HCT116 (cell line): Measurements from ENCODE around the gene SLC10A3. TPM values are rescaled to one million over a fixed set of nuclear protein-coding genes. Genes with fewer than 3 reads are reported as not detected.

ENCODE experiments used
- ATAC-seq: fragments of 200-7000 bp; cut with Tn5 transposase; 2 replicates; pipeline ENCODE4 v1.9.1; 2020; ENCODE audit warnings: mild to moderate bottlenecking, moderate library complexity
- BruUV-seq: library from RNA; stranded (reverse); fragments of 400-500 nt; replicated peaks from 2 replicates; lab custom pipeline; 2021; lab: Mats Ljungman, UMichigan
- CTCF ChIA-PET: fragments of 300-600 bp; sonication (Branson Sonifier 250); formaldehyde crosslinking; loops from one replicate; lab custom pipeline; 2021; ENCODE audit warnings: antibody characterized with exemption; lab: Charles Lee
- POLR2A ChIA-PET: fragments of 300-600, 350-600 bp; sonication (Branson Sonifier 250); formaldehyde crosslinking; loops from one replicate; lab custom pipeline; 2021; ENCODE audit warnings: antibody characterized with exemption; lab: Charles Lee
- RAD21 ChIA-PET, 2 experiments: fragments of 300-600 bp; sonication (Branson Sonifier 250); formaldehyde crosslinking; loops; one replicate each; lab custom pipeline; 2023; ENCODE audit warnings: low total read pairs in 2 of 2; ENCODE audit not compliant: uncharacterized antibody in 2 of 2, unreplicated experiment in 2 of 2, low non-redundant PET in 1 of 2; lab: Charles Lee
- DNase-seq: peaks from one replicate; pipeline ENCODE4 v3.0.0-alpha.2; 2010; ENCODE audit warnings: low read depth, low spot score
- H2AFZ ChIP-seq: fragments of 200-600 bp; shearing (Covaris generic), sonication (generic); 2 replicates; pipeline ENCODE4 v1.6.1; 2017; ENCODE audit warnings: low read depth, mixed run types, mixed read lengths, antibody characterized with exemption, low read length; ENCODE audit not compliant: poor library complexity, severe bottlenecking
- H3K27ac ChIP-seq: 2 replicates; pipeline ENCODE4 v1.5.1; 2012; ENCODE audit warnings: low read depth, low read length
- H3K27me3 ChIP-seq: fragments of 200-600 bp; sonication (generic); 2 replicates; pipeline ENCODE4 v1.6.1; 2016; ENCODE audit warnings: mixed run types, low read length, mixed read lengths; ENCODE audit not compliant: insufficient read depth
- H3K36me3 ChIP-seq, 2 experiments: fragments of 200-500 bp in 1 of 2; fragments of 200-600 bp in 1 of 2; sonication (Bioruptor generic) in 1 of 2; sonication (generic) in 1 of 2; 2 replicates each; pipeline versions ENCODE4 v1.5.1 to v1.6.1; 2014 to 2016; ENCODE audit warnings: low read length in 2 of 2, inconsistent platforms in 1 of 2, mixed read lengths in 1 of 2, mixed run types in 1 of 2; ENCODE audit not compliant: insufficient read depth in 2 of 2, control insufficient read depth in 1 of 2
- H3K4me1 ChIP-seq, 2 experiments: fragments of 200-600 bp in 1 of 2; sonication (generic) in 1 of 2; 2 replicates each; pipeline versions ENCODE4 v1.5.1 to v1.6.1; 2012 to 2017; ENCODE audit warnings: low read length in 2 of 2, inconsistent platforms in 1 of 2, mild to moderate bottlenecking in 1 of 2, mixed read lengths in 1 of 2, mixed run types in 1 of 2, moderate library complexity in 1 of 2; ENCODE audit not compliant: insufficient read depth in 2 of 2, control insufficient read depth in 1 of 2
- H3K4me2 ChIP-seq: fragments of 200-600 bp; sonication (generic); 2 replicates; pipeline ENCODE4 v1.6.1; 2017; ENCODE audit warnings: mixed run types, low read length, mixed read lengths
- H3K4me3 ChIP-seq, 2 experiments: fragments of 200-600 bp in 1 of 2; sonication (generic) in 1 of 2; replicated peaks in 1 of 2; 2 replicates each; pipeline ENCODE4 v1.5.1; 2011 to 2016; ENCODE audit warnings: low read length in 2 of 2, control low read depth in 1 of 2, low read depth in 1 of 2, mild to moderate bottlenecking in 1 of 2, mixed read lengths in 1 of 2, mixed run types in 1 of 2
- H3K79me2 ChIP-seq: fragments of 200-600 bp; sonication (generic); 2 replicates; pipeline ENCODE4 v1.6.1; 2017; ENCODE audit warnings: mild to moderate bottlenecking, mixed run types, low read length, moderate library complexity, mixed read lengths; ENCODE audit not compliant: insufficient read depth
- H3K9ac ChIP-seq: fragments of 200-600 bp; sonication (generic); 2 replicates; pipeline ENCODE4 v1.6.1; 2016; ENCODE audit warnings: low read length, mixed read lengths
- H3K9me2 ChIP-seq: fragments of 200-600 bp; sonication (generic), shearing (Covaris generic); 2 replicates; pipeline ENCODE4 v1.6.1; 2017; ENCODE audit warnings: mixed run types, mild to moderate bottlenecking, moderate library complexity; ENCODE audit not compliant: insufficient read depth
- H3K9me3 ChIP-seq, 2 experiments: fragments of 200-500 bp in 1 of 2; fragments of 200-600 bp in 1 of 2; sonication (Bioruptor generic) in 1 of 2; sonication (generic) in 1 of 2; 2 replicates each; pipeline ENCODE4 v1.6.1; 2014 to 2017; ENCODE audit warnings: low read length in 2 of 2, mixed read lengths in 2 of 2, inconsistent platforms in 1 of 2, low read depth in 1 of 2, mild to moderate bottlenecking in 1 of 2, mixed run types in 1 of 2, moderate library complexity in 1 of 2; ENCODE audit not compliant: control insufficient read depth in 1 of 2, insufficient read depth in 1 of 2
- H4K20me1 ChIP-seq: fragments of 200-600 bp; sonication (generic), shearing (Covaris generic); 2 replicates; pipeline ENCODE4 v1.6.1; 2017; ENCODE audit warnings: mixed run types, mild to moderate bottlenecking, moderate library complexity; ENCODE audit not compliant: insufficient read depth
- ATF3 ChIP-seq: IDR thresholded peaks from 2 replicates; pipeline ENCODE4 v1.6.1; 2012
- FOSL1 ChIP-seq: IDR thresholded peaks from 2 replicates; pipeline ENCODE4 v1.6.1; 2012; ENCODE audit warnings: low read depth
- JUND ChIP-seq: IDR thresholded peaks from 2 replicates; pipeline ENCODE4 v1.6.1; 2012
- POLR2AphosphoS5 ChIP-seq: IDR thresholded peaks from 2 replicates; pipeline ENCODE4 v1.6.1; 2011; ENCODE audit warnings: mild to moderate bottlenecking, low read depth, low read length, moderate library complexity
- SIN3A ChIP-seq: IDR thresholded peaks from 2 replicates; pipeline ENCODE4 v1.6.1; 2012; ENCODE audit warnings: low read depth
- SP1 ChIP-seq: IDR thresholded peaks from 2 replicates; pipeline ENCODE4 v1.6.1; 2012; ENCODE audit warnings: low read depth
- SRF ChIP-seq: IDR thresholded peaks from 2 replicates; pipeline ENCODE4 v1.6.1; 2012; ENCODE audit warnings: low read depth
- TCF7L2 ChIP-seq: IDR thresholded peaks from 2 replicates; pipeline ENCODE4 v1.7.0; 2011; ENCODE audit warnings: borderline replicate concordance, inconsistent platforms; ENCODE audit not compliant: insufficient read depth, insufficient read length; ENCODE audit errors: extremely low read depth
- ZNF274 ChIP-seq: fragments of 200-500 bp; sonication (Bioruptor generic); IDR thresholded peaks from 2 replicates; pipeline ENCODE4 v1.6.1; 2014; ENCODE audit warnings: mild to moderate bottlenecking, low read depth, low read length, inconsistent platforms
- intact Hi-C: fragments of 100-400 bp; cut with micrococcal nuclease; formaldehyde crosslinking; loops from 2 replicates; pipeline ENCODE4 v1.10.0; 2022
- total RNA-seq: library from RNA; stranded (reverse); gene quantifications from one replicate; pipeline ENCODE4 v1.2.1, GENCODE V29; 2021; ENCODE audit not compliant: unreplicated experiment
- TF ChIP-seq, protein P1 (sequence below): IDR thresholded peaks from 2 replicates; pipeline ENCODE4 v1.6.1; 2012; ENCODE audit warnings: low read depth
- TF ChIP-seq, protein P2 (sequence below): IDR thresholded peaks from 2 replicates; pipeline ENCODE4 v1.6.1; 2011; ENCODE audit warnings: mild to moderate bottlenecking, low read length, moderate library complexity; ENCODE audit not compliant: insufficient replicate concordance; ENCODE audit errors: extremely low read depth

Gene SLC10A3
- total RNA-seq, 1 experiment from 2014 or later: 16.2 TPM

DNA sequence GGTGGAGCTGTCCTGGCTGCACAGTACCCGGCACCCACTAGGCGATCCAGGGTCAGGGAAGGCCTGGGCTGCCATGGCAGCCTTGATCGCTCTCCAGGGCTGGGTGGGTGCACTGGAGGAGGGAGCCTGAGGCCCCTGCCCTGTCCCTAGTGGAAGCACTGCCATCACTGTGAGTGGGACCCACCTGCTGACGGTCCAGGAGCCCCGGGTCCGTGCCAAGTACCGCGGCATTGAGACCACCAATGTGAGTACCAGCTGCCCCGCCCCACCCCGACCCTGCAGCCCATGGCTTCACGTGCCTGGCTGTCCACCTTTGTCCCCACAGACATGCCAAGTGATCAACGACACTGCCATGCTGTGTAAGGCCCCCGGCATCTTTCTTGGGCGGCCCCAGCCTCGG, 23.5 kb downstream of the SLC10A3 start:
- Histone ChIP-seq H3K9me2 (no peaks in the 10 kb centered on the region), H3K27me3 (no peaks in the 10 kb centered on the region), H3K79me2 (no peaks in the 10 kb centered on the region), H3K4me2 (no peak overlapping the region), H3K9me3 (no peaks in the 10 kb centered on the region), H4K20me1 (no peaks in the 10 kb centered on the region), H3K4me1 (no peaks in the 10 kb centered on the region)
- no TSS peak for BruUV-seq
- no peak for DNase-seq
- intact Hi-C loops: no loop called here
- TF ChIP-seq TCF7L2: no peak
- TF ChIP-seq ZNF274: no peak
- TF ChIP-seq SRF: no peak
- TF ChIP-seq SP1: no peak
- no peak for TF ChIP-seq SIN3A
- no peak for TF ChIP-seq ATF3
- TF ChIP-seq, all 23 proteins: peak for 0
- Histone ChIP-seq H3K9ac (no peak overlapping the region), H3K4me3 (no peak overlapping the region), H2AFZ (no peak overlapping the region), H3K27ac (no peak overlapping the region), H3K36me3 (peaks cover 2 to 4% of the 10 kb centered on the region in 2 experiments; a peak in 1 of 4 replicates)
- no peak for ATAC-seq
- ChIA-PET POLR2A (no interaction called here), RAD21 (no interaction called here), CTCF (no interaction called here)

GRCh38 chrX:154466036-154466435, 24.4 kb downstream of the SLC10A3 start:
- ChIA-PET CTCF (no interaction called here), POLR2A (no interaction called here)
- TF ChIP-seq, protein P1, sequence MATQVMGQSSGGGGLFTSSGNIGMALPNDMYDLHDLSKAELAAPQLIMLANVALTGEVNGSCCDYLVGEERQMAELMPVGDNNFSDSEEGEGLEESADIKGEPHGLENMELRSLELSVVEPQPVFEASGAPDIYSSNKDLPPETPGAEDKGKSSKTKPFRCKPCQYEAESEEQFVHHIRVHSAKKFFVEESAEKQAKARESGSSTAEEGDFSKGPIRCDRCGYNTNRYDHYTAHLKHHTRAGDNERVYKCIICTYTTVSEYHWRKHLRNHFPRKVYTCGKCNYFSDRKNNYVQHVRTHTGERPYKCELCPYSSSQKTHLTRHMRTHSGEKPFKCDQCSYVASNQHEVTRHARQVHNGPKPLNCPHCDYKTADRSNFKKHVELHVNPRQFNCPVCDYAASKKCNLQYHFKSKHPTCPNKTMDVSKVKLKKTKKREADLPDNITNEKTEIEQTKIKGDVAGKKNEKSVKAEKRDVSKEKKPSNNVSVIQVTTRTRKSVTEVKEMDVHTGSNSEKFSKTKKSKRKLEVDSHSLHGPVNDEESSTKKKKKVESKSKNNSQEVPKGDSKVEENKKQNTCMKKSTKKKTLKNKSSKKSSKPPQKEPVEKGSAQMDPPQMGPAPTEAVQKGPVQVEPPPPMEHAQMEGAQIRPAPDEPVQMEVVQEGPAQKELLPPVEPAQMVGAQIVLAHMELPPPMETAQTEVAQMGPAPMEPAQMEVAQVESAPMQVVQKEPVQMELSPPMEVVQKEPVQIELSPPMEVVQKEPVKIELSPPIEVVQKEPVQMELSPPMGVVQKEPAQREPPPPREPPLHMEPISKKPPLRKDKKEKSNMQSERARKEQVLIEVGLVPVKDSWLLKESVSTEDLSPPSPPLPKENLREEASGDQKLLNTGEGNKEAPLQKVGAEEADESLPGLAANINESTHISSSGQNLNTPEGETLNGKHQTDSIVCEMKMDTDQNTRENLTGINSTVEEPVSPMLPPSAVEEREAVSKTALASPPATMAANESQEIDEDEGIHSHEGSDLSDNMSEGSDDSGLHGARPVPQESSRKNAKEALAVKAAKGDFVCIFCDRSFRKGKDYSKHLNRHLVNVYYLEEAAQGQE: no peak
- TF ChIP-seq, protein P2, sequence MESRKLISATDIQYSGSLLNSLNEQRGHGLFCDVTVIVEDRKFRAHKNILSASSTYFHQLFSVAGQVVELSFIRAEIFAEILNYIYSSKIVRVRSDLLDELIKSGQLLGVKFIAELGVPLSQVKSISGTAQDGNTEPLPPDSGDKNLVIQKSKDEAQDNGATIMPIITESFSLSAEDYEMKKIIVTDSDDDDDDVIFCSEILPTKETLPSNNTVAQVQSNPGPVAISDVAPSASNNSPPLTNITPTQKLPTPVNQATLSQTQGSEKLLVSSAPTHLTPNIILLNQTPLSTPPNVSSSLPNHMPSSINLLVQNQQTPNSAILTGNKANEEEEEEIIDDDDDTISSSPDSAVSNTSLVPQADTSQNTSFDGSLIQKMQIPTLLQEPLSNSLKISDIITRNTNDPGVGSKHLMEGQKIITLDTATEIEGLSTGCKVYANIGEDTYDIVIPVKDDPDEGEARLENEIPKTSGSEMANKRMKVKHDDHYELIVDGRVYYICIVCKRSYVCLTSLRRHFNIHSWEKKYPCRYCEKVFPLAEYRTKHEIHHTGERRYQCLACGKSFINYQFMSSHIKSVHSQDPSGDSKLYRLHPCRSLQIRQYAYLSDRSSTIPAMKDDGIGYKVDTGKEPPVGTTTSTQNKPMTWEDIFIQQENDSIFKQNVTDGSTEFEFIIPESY: no peak
- TF ChIP-seq JUND (no peak), FOSL1 (no peak), POLR2AphosphoS5 (no peak)

More at GRCh38 chrX:154466036-154466435, 24.4 kb downstream of the SLC10A3 start:
- Histone ChIP-seq H3K4me2 (no peak overlapping the region), H3K79me2 (peaks cover 2% of the 10 kb centered on the region; the same call in 1 of the 2 replicates), H3K4me3 (no peak overlapping the region), H4K20me1 (no peaks in the 10 kb centered on the region), H3K27ac (no peak overlapping the region), H3K27me3 (no peaks in the 10 kb centered on the region), H3K4me1 (no peaks in the 10 kb centered on the region), H2AFZ (no peak overlapping the region), H3K9me2 (no peaks in the 10 kb centered on the region), H3K9ac (no peak overlapping the region), H3K36me3 (peaks cover 2 to 4% of the 10 kb centered on the region in 2 experiments; a peak in 1 of 4 replicates), H3K9me3 (no peaks in the 10 kb centered on the region)
- ATAC-seq (no peak), DNase-seq (no peak)
- RAD21 ChIA-PET: no interaction called here
- no TSS peak for BruUV-seq
- intact Hi-C loops: no loop called here
